DND-41 (cell line): ENCODE measurements around the gene ING4.

ENCODE experiments used
- ATAC-seq: fragments of 200-7000 bp; cut with Tn5 transposase; 3 replicates; pipeline ENCODE4 v1.9.1; 2021; ENCODE audit warnings: low read depth; ENCODE audit not compliant: insufficient read depth
- DNase-seq: peaks from one replicate; pipeline ENCODE4 v3.0.0-alpha.2; 2020
- H2AFZ ChIP-seq: 2 replicates; pipeline ENCODE4 v1.6.0; 2012; ENCODE audit warnings: low read depth, low read length
- H3K27ac ChIP-seq: 2 replicates; pipeline ENCODE4 v1.5.1; 2012; ENCODE audit warnings: low read length, inconsistent platforms
- H3K27me3 ChIP-seq: fragments of 200-600 bp; sonication (generic); 2 replicates; pipeline ENCODE4 v1.6.0; 2012; ENCODE audit warnings: low read length, mild to moderate bottlenecking, inconsistent platforms; ENCODE audit not compliant: insufficient read depth, poor library complexity
- H3K36me3 ChIP-seq: 2 replicates; pipeline ENCODE4 v1.5.1; 2012; ENCODE audit warnings: low read length, inconsistent platforms; ENCODE audit not compliant: insufficient read depth
- H3K4me1 ChIP-seq: 2 replicates; pipeline ENCODE4 v1.5.1; 2012; ENCODE audit warnings: mild to moderate bottlenecking, low read length; ENCODE audit not compliant: insufficient read depth
- H3K4me2 ChIP-seq: 2 replicates; pipeline ENCODE4 v1.6.0; 2012; ENCODE audit warnings: mild to moderate bottlenecking, moderate library complexity, low read length, inconsistent platforms; ENCODE audit not compliant: insufficient read depth
- H3K4me3 ChIP-seq, 2 experiments: fragments of 200-600 bp in 1 of 2; shearing (Covaris generic) in 1 of 2; 2 replicates each; pipeline ENCODE4 v1.5.1; 2012 to 2016; ENCODE audit warnings: inconsistent platforms in 2 of 2, low read length in 2 of 2, mild to moderate bottlenecking in 2 of 2, low read depth in 1 of 2, moderate library complexity in 1 of 2
- H3K79me2 ChIP-seq: 2 replicates; pipeline ENCODE4 v1.6.0; 2012; ENCODE audit warnings: low read length, inconsistent platforms; ENCODE audit not compliant: insufficient read depth
- H3K9ac ChIP-seq: 2 replicates; pipeline ENCODE4 v1.6.0; 2012; ENCODE audit warnings: low read depth, mild to moderate bottlenecking, inconsistent platforms, low read length, moderate library complexity
- H3K9me3 ChIP-seq: 2 replicates; pipeline ENCODE4 v1.5.1; 2012; ENCODE audit warnings: low read length, moderate library complexity, mild to moderate bottlenecking, inconsistent platforms; ENCODE audit not compliant: insufficient read depth, severe bottlenecking
- H4K20me1 ChIP-seq: 2 replicates; pipeline ENCODE4 v1.6.0; 2012; ENCODE audit warnings: low read length; ENCODE audit not compliant: insufficient read depth
- EZH2 ChIP-seq: IDR thresholded peaks from 3 replicates; pipeline ENCODE4 v1.6.1; 2012; ENCODE audit warnings: borderline replicate concordance, low read depth, mild to moderate bottlenecking, moderate library complexity, low read length, inconsistent platforms; ENCODE audit not compliant: severe bottlenecking
- TF ChIP-seq, protein P1 (sequence below): IDR thresholded peaks from 2 replicates; pipeline ENCODE4 v1.5.1; 2012; ENCODE audit warnings: borderline replicate concordance, low read length, moderate library complexity, mild to moderate bottlenecking; ENCODE audit not compliant: poor library complexity, severe bottlenecking; ENCODE audit errors: extremely low read depth

ING4 gene

DNA sequence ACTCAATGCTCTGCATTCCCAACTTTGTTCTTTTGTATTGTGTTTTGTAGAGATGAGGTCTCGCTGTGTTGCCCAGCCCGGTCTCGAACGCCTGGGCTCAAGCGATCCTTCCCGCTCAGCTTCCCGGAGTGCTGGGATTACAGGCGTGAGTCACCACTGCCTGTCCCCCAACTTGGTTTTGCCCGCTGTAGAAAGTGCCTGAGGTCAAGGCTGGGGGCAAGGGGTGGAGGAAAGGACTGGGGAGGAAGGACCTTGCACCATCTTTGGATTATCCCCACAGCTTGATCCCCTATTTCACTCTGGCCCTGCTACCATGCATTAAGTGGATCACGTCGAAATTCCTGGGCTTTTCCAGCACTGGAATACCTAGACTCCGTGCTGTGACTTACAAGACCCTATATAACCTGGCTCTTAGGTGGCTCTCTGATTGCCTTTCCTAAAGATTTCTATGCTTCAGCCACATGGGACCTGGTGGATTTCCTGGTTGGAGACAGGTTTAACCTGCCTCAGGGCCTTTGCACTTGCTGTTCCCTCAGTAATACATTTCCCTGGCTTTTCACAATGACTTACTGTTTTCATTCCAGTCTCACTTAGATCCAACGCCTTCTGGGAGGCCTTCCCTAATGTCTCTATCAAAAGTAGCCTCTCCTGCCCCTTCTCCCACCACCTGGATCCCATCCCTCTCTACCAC, 38.3 kb upstream of the ING4 start:
- Histone ChIP-seq H4K20me1 (no peaks in the 10 kb centered on the region), H3K79me2 (no peaks in the 10 kb centered on the region), H3K9ac (no peak overlapping the region), H3K4me2 (no peak overlapping the region), H3K4me1 (no peaks in the 10 kb centered on the region), H3K36me3 (no peaks in the 10 kb centered on the region), H3K27ac (no peak overlapping the region), H3K4me3 (no peak overlapping the region), H2AFZ (no peak overlapping the region), H3K27me3 (peaks cover 23% of the 10 kb centered on the region), H3K9me3 (no peaks in the 10 kb centered on the region)
- DNase-seq: no peak
- TF ChIP-seq, protein P1, sequence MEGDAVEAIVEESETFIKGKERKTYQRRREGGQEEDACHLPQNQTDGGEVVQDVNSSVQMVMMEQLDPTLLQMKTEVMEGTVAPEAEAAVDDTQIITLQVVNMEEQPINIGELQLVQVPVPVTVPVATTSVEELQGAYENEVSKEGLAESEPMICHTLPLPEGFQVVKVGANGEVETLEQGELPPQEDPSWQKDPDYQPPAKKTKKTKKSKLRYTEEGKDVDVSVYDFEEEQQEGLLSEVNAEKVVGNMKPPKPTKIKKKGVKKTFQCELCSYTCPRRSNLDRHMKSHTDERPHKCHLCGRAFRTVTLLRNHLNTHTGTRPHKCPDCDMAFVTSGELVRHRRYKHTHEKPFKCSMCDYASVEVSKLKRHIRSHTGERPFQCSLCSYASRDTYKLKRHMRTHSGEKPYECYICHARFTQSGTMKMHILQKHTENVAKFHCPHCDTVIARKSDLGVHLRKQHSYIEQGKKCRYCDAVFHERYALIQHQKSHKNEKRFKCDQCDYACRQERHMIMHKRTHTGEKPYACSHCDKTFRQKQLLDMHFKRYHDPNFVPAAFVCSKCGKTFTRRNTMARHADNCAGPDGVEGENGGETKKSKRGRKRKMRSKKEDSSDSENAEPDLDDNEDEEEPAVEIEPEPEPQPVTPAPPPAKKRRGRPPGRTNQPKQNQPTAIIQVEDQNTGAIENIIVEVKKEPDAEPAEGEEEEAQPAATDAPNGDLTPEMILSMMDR: no peak
- no peak for TF ChIP-seq EZH2
- ATAC-seq: no peak

DNA sequence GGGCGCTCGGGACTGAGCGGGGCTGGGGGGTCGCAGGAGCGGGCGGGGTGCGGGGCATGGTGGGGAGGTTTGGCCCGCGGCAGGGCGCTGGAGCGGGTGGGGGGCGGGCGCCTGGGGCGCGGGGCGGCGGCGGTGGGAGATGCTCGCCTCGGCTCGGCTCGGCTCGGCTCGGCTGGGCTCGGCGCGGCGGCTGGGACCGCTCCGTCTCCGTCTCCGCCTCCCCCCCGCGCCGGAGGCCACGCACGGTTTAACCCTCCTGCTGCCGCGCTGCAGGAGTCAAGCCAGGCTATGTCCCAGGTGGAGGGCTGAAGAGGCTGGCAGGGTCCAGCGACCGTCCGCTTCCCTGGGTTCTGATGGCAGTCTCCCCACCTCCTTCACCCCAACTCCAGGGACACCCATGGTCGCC, 37.7 kb upstream of the ING4 start, which contains the start of gene PIANP:
PIANP (minus strand) TSS at position 170 of the 406 bp plus-strand sequence. CDS start 2,754 bp downstream, outside the sequence.
- Histone ChIP-seq H3K4me2 (no peak within 1 kb of the TSS), H3K9ac (no peak within 1 kb of the TSS), H3K4me3 (no peak within 1 kb of the TSS), H4K20me1 (no peaks in the 10 kb centered on the region), H3K36me3 (no peaks in the 10 kb centered on the region), H3K9me3 (no peaks in the 10 kb centered on the region), H3K27ac (no peak within 1 kb of the TSS), H3K79me2 (no peaks in the 10 kb centered on the region), H3K27me3 (peaks cover 23% of the 10 kb centered on the region), H2AFZ (no peak within 1 kb of the TSS), H3K4me1 (no peaks in the 10 kb centered on the region)
- ATAC-seq: no peak
- TF ChIP-seq EZH2: no peak
- TF ChIP-seq, protein P1: no peak
- no peak for DNase-seq

DNA sequence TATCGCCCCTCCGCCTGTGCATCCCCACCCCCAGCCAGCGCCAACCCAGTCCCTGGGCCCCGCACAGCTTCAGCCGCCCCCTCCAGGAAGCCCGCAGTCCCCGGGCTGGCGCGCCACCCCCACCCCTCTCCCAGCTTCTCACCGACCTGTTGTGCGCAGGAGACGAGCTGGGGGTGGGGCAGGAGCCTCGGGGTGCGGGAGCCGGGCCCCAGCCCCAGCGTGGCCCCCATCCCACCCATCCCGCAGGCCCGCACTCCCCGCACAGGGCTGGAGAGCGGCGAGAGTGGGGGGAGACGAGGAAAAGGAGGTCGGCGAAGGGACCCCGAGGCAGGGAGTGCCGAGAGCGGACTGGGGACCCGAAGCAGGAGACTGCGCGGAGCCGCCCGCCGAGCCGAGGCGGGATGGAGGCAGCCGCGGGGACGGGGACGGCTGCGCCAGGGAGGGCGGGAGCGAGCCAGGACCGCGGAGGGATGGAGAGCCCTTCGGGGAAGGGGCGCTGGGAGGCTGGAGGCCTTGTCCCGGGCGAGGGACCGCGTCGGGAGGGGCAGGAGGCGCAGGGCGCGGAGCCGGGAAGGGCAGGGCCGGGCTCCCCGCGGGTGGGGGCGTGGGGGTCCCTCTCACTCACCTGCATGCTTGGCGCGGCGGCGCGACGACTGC, 37.2 kb upstream of the ING4 start:
- Histone ChIP-seq H3K36me3 (no peaks in the 10 kb centered on the region), H3K79me2 (no peaks in the 10 kb centered on the region), H3K27ac (no peak overlapping the region), H3K4me3 (no peak overlapping the region), H3K4me1 (no peaks in the 10 kb centered on the region), H2AFZ (no peak overlapping the region), H3K9ac (no peak overlapping the region), H3K4me2 (no peak overlapping the region), H4K20me1 (no peaks in the 10 kb centered on the region), H3K27me3 (peaks cover 23% of the 10 kb centered on the region), H3K9me3 (no peaks in the 10 kb centered on the region)
- ATAC-seq (no peak), DNase-seq (no peak)
- no peak for TF ChIP-seq EZH2
- TF ChIP-seq, protein P1: no peak
